Glomerular endothelial cell (primary cell): ENCODE results near the gene MINDY1. TPM values are rescaled to one million over a fixed set of nuclear protein-coding genes. Genes with fewer than 3 reads are reported as not detected.

ENCODE experiments used
- DNase-seq: peaks from one replicate; pipeline ENCODE4 v3.0.0-alpha.2; 2011; ENCODE audit warnings: low read depth, low spot score; ENCODE audit errors: extremely low read depth
- total RNA-seq: library from RNA; depleted of rRNA; stranded (reverse); fragments of >200 nt; gene quantifications from 2 replicates; pipeline ENCODE4 v1.2.3, GENCODE V29; 2015

Gene MINDY1
- total RNA-seq, 1 donor from 2014 or later, result 17.9 TPM

GRCh38 chr1:150969626-150970025 is 37.1 kb downstream of the MINDY1 start:
- DNase-seq, result no peak

GRCh38 chr1:150968491-150968890 is 38.2 kb downstream of the MINDY1 start:
- no peak for DNase-seq

- DNase-seq, result no peak
Measured at GRCh38 chr1:150967936-150968335, 38.8 kb downstream of the MINDY1 start.

GRCh38 chr1:150966011-150966410 is 40.7 kb downstream of the MINDY1 start:
- DNase-seq, result no peak

- no peak for DNase-seq
Measured at GRCh38 chr1:150965605-150966004, 41.1 kb downstream of the MINDY1 start.

- no peak for DNase-seq
Measured at GRCh38 chr1:150964164-150964489, 42.6 kb downstream of the MINDY1 start.

- no peak for DNase-seq
Measured at GRCh38 chr1:150963321-150964163, 43.2 kb downstream of the MINDY1 start.

GRCh38 chr1:150961756-150962155 is 44.9 kb downstream of the MINDY1 start:
- no peak for DNase-seq

- DNase-seq, result no peak
Measured at GRCh38 chr1:150960646-150961045, 46.1 kb downstream of the MINDY1 start.

GRCh38 chr1:150957666-150958065 is 49.0 kb downstream of the MINDY1 start:
- DNase-seq, result no peak

- no peak for DNase-seq
Measured at GRCh38 chr1:150955280-150955679, 51.4 kb downstream of the MINDY1 start.

- no peak for DNase-seq
Measured at GRCh38 chr1:150954708-150955107, 52.0 kb downstream of the MINDY1 start.

Other genes starting within 250 kb of the MINDY1 start
- 87.7 and 137 TPM in 2 replicates for gene CTSS, start 241.1 kb downstream of the MINDY1 start, total RNA-seq
- gene CTSK, start 198.6 kb downstream of the MINDY1 start, total RNA-seq, result 2.3 and 5.5 TPM in 2 replicates
- gene ARNT, start 130.3 kb downstream of the MINDY1 start, total RNA-seq, result 20.4 and 28.1 TPM in 2 replicates
- gene CTXND2, start 119.8 kb downstream of the MINDY1 start, total RNA-seq, result not detected in 2 replicates
- 23.1 and 29.5 TPM in 2 replicates for gene SETDB1, start 80.5 kb downstream of the MINDY1 start, total RNA-seq
- gene CERS2, start 32.1 kb downstream of the MINDY1 start, total RNA-seq, result 109 and 139 TPM in 2 replicates
- 0.19 TPM in 1 of 2 replicates, not detected in the other for gene ANXA9, start 24.6 kb downstream of the MINDY1 start, total RNA-seq
- 4.5 and 6.1 TPM in 2 replicates for gene PRUNE1, start 1.5 kb upstream of the MINDY1 start, total RNA-seq
- gene BNIPL, start 29.7 kb upstream of the MINDY1 start, total RNA-seq, result not detected in 2 replicates
- gene C1orf56, start 40.8 kb upstream of the MINDY1 start, total RNA-seq, result 2.4 and 2.9 TPM in 2 replicates
- gene CDC42SE1, start 52.7 kb upstream of the MINDY1 start, total RNA-seq, result 69.4 and 73.9 TPM in 2 replicates
- 25.1 and 27.6 TPM in 2 replicates for gene MLLT11, start 53.5 kb upstream of the MINDY1 start, total RNA-seq
- 3.4 and 7.4 TPM in 2 replicates for gene GABPB2, start 63.9 kb upstream of the MINDY1 start, total RNA-seq
- gene SEMA6C, start 139.7 kb upstream of the MINDY1 start, total RNA-seq, result 20.2 and 28.1 TPM in 2 replicates
- gene TNFAIP8L2, start 149.7 kb upstream of the MINDY1 start, total RNA-seq, result not detected in 2 replicates
- gene LYSMD1, start 159.0 kb upstream of the MINDY1 start, total RNA-seq, result 4.7 and 5.9 TPM in 2 replicates
- gene SCNM1, start 159.2 kb upstream of the MINDY1 start, total RNA-seq, result 39.3 and 42.6 TPM in 2 replicates
- gene TMOD4, start 169.1 kb upstream of the MINDY1 start, total RNA-seq, result not detected in 2 replicates
- 38.1 and 58.2 TPM in 2 replicates for gene VPS72, start 183.3 kb upstream of the MINDY1 start, total RNA-seq
- gene PIP5K1A, start 191.7 kb upstream of the MINDY1 start, total RNA-seq, result 36.4 and 45.3 TPM in 2 replicates
- gene PSMD4, start 247.8 kb upstream of the MINDY1 start, total RNA-seq, result 151 and 156 TPM in 2 replicates